Activated CD4-positive, alpha-beta T cell treated with anti-CD3 and anti-CD28 coated beads for 4 hours (primary cell): ENCODE data around the gene ZNF350.
"Not testable (repeated sequence)": the region's sequence is repeated elsewhere in the genome, so short reads cannot be mapped to it uniquely, and the experiment has no call there.

Experiments used
- DNase-seq, 2 donors: peaks; one replicate each; pipeline ENCODE4 v3.0.0-alpha.2; 2020

ZNF350 gene

DNA sequence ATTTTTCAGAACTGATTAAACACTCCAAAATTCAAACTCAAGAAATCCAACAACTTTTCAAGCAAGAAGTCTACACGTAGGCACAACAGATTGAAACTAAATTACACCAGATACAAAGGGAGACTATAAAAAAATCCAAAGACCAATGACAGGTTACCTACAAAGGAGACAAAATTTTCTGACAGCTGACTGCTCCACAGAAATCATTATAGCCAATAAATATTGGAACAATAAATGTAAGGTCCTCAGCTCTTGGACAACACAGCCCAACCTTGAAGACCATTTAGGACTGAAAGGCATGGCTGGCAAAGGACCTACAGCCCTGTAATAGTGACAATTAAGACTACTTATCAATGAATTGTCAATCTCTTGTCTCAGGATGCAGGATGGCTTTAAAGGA lies 15.9 kb downstream of the ZNF350 start:
- DNase-seq, result no peak

DNA sequence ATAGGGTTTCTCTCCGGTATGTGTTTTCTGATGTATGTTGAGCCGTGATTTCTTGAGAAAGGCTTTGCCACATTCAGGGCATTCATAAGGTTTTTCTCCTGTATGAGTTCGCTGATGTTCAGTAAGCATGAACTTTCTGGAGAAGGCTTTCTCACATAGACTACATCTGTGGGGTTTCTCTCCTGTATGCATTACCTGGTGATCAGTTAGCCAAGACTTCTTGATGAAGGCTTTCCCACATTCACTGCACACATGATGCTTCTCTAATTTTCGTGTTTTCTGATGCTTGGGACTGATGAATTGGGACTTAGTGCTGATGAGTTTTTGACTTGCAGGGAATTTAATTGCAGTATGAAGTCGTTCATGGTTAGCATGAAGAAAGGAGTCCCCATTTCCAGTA lies 21.1 kb downstream of the ZNF350 start:
- no peak for DNase-seq

DNA sequence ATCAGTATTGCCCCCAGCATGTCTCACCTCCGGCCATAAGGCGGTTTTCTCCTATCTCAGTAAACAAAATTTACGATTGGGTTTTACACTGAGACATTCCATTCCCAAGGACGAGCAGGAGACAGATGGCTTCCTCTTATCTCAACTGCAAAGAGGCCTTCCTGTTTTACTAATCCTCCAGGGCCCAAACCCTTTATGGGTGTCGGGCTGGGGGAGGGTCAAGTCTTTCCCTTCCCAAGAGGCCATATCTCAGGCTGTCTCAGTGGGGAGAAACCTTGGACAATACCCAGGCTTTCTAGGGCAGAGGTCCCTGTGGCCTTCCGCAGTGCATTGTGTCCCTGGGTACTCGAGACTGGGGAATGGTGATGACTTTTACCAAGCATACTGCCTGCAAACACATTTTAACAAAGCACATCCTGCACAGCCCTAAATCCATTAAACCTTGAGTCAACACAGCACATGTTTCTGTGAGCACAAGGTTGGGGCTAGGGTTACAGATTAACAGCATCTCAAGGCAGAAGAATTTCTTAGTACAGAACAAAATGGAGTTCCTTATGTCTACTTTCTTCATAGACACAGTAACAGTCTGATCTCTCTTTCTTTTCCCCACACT lies 25.9 kb downstream of the ZNF350 start:
- not testable (repeated sequence) for DNase-seq

- DNase-seq, result no peak
Measured at GRCh38 chr19:51959791-51960190, 26.8 kb downstream of the ZNF350 start.

GRCh38 chr19:51957846-51958245 lies 28.8 kb downstream of the ZNF350 start:
- not testable (repeated sequence) for DNase-seq

DNA sequence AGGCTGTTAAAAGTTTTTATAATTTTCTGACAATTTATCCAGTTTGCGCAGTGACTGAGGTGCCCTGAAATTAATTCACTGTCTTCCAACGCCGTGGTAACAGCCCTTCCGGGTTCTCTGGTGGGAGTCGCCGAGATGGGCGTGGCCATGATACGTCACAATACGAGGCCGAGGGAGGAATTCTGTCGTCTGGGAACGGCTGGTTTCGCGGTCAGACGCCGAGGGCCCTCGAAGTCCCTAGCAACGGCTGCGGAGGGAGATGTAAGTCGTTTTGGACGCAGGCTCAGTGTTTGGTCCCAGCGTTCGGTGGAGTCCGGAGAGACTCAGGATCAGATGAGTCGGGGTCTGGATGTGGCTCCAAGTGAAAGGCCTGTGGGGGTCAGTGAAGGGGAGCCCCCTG lies 37.7 kb downstream of the ZNF350 start:
- no peak for DNase-seq

DNA sequence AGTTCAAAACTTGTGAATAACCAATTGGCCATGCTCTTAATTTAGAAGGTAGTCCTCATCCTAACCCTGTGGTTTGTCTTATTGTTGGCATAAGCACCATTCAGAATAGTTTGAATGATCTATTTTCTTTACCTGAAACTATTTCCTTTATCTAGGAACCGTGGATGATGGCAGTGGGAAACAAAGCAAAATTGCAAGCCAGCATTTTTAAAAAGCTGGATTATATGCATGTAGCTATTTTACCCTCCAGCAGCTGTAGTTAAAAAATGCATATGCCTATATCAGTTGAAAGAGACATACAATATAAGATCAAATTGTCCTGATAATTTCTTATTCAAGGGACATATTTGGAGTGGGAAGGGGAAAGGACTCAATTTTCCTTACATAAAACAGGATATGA lies 40.0 kb downstream of the ZNF350 start:
- DNase-seq, result no peak

DNA sequence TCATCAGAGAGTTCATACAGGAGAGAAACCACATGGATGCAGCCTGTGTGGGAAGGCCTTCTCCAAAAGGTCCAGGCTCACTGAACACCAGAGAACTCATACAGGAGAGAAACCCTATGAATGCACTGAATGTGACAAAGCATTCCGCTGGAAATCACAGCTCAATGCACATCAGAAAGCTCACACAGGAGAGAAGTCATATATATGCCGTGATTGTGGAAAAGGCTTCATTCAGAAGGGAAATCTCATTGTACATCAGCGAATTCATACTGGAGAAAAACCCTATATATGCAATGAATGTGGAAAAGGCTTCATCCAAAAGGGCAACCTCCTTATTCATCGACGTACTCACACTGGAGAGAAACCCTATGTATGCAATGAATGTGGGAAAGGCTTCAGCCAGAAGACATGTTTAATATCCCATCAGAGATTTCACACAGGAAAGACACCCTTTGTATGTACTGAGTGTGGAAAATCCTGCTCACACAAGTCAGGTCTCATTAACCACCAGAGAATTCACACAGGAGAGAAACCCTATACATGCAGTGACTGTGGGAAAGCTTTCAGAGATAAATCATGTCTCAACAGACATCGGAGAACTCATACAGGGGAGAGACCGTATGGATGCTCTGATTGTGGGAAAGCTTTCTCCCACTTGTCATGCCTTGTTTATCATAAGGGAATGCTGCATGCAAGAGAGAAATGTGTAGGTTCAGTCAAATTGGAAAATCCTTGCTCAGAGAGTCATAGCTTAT lies 41.7 kb downstream of the ZNF350 start:
- DNase-seq, result no peak

DNA sequence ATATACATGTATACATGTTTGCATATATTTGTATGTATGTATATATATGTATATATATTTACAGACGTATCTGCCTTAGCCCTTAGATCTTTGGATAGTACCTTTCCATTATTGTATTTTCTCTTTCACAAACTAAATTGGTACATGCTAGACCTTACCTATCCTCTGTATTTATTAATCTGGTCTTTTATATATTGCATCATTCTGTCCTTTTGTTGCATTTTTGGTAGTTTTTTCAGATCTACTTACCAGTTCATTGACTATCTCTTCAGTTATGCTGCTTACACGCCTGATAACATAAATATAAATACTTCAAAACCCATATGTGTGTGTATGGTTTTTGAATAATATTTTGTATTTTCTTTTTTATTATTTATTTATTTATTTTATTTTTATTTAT lies 47.7 kb downstream of the ZNF350 start:
- no peak for DNase-seq

DNA sequence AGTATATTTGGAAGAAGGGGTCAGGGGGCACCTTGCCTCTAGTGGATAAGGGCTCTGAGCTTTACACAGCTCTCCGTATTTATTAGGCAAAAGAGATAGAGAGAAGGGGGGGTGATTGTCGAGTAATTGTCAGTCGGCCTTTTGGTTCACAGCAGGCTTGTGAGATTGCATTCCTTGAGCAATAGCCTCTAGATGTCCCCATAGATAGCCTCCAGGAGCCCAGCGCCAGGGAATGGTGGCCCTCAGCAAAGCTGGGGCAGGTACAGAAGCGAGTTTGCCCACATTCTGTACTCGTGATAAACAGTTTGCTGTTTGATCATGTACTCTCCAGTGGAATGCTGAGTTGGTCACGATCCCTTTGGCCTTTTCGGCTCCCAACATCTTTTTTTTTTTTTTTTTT lies 54.7 kb downstream of the ZNF350 start:
- no peak for DNase-seq

DNA sequence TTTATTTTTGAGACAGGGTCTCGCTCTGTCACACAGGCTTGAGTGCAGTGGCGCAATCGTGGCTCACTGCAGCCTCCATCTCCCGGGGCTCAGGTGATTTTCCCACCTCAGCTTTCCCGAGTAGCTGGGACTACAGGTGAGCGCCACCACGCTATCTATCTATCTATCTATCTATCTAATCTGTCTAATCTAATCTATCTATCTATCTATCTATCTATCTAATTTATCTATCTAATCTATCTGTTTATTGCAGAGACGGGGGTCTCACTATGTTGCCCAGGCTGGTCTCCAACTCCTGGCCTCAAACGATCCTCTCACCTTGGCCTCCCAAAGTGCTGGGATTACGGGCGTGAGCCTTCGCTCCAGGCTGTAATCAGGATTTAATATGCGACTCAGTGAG lies 58.8 kb downstream of the ZNF350 start:
- DNase-seq, result no peak

DNA sequence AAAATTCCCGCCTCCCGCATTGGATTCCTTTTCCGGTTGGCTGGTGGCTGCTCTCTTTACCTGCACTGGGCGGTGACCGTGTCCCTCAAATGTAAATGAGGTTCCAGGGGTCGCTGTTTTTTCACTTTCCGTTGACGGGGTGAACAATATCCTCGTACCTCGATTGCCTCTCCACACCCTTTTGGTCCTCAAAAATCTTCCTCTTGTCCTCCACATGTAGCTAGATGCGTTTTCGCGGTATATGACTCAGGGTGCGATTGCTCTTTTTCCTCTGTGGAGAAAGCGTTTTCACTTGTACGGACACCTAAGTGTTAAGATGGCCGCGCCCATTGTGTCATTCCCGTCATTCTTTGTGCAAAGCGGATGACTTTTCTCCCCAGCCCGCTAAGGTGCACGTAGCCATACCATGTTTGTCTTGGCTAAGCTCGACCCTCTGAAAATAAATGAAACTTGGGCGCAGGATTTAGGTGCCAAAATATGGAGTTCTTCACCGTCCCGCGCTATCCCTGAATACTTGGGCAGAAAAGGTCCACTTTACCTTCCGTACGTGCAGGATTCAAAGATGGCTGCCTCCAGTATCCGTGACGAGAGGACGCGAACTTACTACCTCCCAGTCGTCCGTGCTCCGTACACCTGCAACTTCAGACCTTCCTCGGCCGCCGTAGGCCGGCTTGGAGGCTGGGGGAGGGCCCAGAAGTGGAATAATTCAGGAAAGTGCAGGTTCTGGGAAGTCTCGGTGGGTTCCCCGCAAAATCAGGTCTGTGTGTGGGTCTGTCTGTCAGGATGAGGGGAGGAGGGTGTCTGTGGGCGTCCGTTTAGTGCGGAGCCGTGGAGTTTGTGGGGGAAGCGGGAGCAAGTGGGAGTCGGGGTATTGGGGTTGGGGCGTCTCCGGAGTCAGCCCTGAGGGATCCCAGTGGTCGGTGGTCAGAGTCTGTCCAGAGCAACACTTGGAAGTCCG lies 59.6 kb downstream of the ZNF350 start, which contains the start of gene ZNF613:
Gene ZNF613, plus strand, starts transcription at position 689 of the 958 bp plus-strand sequence. CDS start 8,749 bp downstream, outside the sequence.
- peak; percentile 85 to 89 for DNase-seq

DNA sequence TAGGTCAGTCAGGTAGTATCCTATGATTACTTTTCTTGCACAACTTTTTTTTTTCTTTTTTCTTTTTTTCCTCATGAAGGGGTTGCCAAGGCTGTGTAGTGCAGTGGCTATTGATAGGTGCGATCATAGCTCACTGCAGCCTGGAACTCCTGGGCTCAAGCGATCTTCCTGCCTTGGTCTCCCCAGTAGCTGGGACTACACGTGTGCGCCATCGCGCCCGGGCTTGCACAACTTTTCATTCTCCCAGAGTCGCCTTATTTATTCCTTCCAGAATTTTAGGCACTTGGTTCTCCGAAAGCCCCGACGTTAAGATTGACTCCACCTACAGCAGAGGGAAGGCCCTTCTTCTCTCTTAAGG lies 60.2 kb downstream of the ZNF350 start:
- no peak for DNase-seq

DNA sequence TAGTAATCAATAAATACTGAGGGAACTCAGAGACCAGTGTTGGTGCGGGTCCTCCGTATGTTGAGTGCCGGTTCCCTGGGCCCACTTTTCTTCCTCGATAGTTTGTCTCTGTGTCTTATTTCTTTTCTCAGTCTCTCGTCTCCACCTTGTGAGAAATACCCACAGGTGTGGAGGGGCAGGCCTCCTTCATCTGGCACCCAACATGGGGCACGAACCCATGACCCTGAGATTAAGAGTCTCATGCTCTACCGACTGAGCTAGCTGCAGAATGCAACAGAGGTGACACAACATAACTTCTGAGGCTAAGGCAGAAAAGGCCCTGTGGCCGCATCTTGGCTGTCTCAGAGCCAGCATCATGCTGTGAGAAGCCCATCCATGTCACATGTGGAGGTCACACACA lies 64.7 kb downstream of the ZNF350 start:
- no peak for DNase-seq

DNA sequence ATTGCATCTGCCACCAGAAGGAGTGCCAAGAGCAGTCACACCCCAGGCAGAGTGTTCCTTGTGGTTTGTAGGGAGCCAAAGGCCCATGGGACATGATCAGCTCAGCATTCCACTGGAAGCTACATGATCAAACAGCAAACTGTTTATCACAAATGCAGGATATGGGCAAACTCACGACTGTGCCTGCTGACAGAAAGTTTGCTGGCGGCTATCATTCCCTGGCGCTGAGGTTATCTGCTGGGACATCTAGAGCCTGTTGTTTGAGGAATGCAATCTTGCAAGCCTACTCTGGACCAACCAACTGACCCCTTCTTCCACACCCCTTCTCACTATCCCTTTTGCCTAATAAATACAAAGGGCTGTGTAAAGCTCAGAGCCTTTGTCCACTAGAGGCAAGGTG lies 67.0 kb downstream of the ZNF350 start:
- no peak for DNase-seq

- no peak for DNase-seq
Measured at GRCh38 chr19:51916167-51916566, 70.5 kb downstream of the ZNF350 start.

DNA sequence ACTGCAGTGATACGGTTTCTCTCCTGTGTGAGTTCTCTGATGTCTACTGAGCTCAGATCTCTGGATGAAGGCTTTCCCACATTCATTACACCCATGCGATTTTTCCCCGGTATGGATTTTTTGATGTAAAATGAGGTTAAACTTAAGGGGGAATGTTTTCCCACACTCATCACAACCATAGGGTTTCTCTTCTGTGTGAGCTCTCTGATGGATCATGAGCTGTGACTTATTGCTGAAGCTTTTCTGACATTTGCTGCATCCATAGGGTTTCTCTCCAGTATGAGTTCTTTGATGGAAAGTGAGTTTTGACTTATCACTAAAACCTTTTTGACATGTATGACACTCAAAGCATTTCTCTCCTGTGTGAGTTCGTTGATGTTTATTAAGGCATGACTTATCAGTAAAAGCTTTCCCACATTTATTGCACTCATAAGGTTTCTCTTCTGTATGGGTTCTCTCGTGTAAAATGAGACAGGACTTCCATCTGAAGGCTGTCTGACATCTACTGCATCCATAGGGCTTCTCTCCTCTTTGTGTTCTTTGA lies 71.2 kb downstream of the ZNF350 start:
- no peak for DNase-seq
